Panc1 (cell line): ENCODE measurements around the gene CCT7. TPM values are rescaled to one million over a fixed set of nuclear protein-coding genes. Genes with fewer than 3 reads are reported as not detected.

ENCODE experiments used
- ATAC-seq: fragments of 200-7000 bp; cut with Tn5 transposase; 2 replicates; pipeline ENCODE4 v1.9.1; 2020; ENCODE audit warnings: mild to moderate bottlenecking, moderate library complexity
- BruUV-seq: library from RNA; stranded (reverse); fragments of 400-500 nt; replicated peaks from 2 replicates; lab custom pipeline; 2021; lab: Mats Ljungman, UMichigan
- CTCF ChIA-PET: fragments of 300-600 bp; sonication (Branson Sonifier 250); formaldehyde crosslinking; loops from one replicate; lab custom pipeline; 2022; ENCODE audit warnings: antibody characterized with exemption; lab: Charles Lee
- POLR2A ChIA-PET: fragments of 300-600 bp; sonication (Branson Sonifier 250); formaldehyde crosslinking; loops from one replicate; lab custom pipeline; 2022; ENCODE audit warnings: antibody characterized with exemption; lab: Charles Lee
- DNase-seq: peaks from one replicate; pipeline ENCODE4 v3.0.0-alpha.2; 2010; ENCODE audit warnings: low read depth, low spot score
- H3K27ac ChIP-seq: 2 replicates; pipeline ENCODE4 v1.5.1; 2011; ENCODE audit warnings: mild to moderate bottlenecking, low read length, inconsistent platforms
- H3K27me3 ChIP-seq: fragments of 200-500 bp; sonication (Bioruptor generic); 2 replicates; pipeline ENCODE4 v1.6.0; 2014; ENCODE audit warnings: low read length, inconsistent platforms; ENCODE audit not compliant: control insufficient read depth, insufficient read depth
- H3K36me3 ChIP-seq: fragments of 200-500 bp; sonication (Bioruptor generic); 2 replicates; pipeline ENCODE4 v1.5.1; 2014; ENCODE audit warnings: inconsistent platforms, mild to moderate bottlenecking, low read length, moderate library complexity; ENCODE audit not compliant: control insufficient read depth, insufficient read depth
- H3K4me1 ChIP-seq: 2 replicates; pipeline ENCODE4 v1.5.1; 2011; ENCODE audit warnings: inconsistent platforms, mild to moderate bottlenecking, low read length, moderate library complexity; ENCODE audit not compliant: control insufficient read depth, insufficient read depth
- H3K4me3 ChIP-seq, 2 experiments: 2 replicates each; pipeline ENCODE4 v1.5.1; 2011 to 2012; ENCODE audit warnings: low read depth in 2 of 2, low read length in 2 of 2, mild to moderate bottlenecking in 2 of 2, inconsistent platforms in 1 of 2, moderate library complexity in 1 of 2
- H3K9me3 ChIP-seq: fragments of 200-500 bp; sonication (Bioruptor generic); 2 replicates; pipeline ENCODE4 v1.5.1; 2014; ENCODE audit warnings: low read depth, mild to moderate bottlenecking, inconsistent platforms, low read length, moderate library complexity; ENCODE audit not compliant: control insufficient read depth, insufficient read depth
- CTCF ChIP-seq: fragments of 450-650 bp; IDR thresholded peaks from 2 replicates; pipeline ENCODE4 v1.5.1; 2017; ENCODE audit warnings: mild to moderate bottlenecking
- POLR2AphosphoS5 ChIP-seq: IDR thresholded peaks from 2 replicates; pipeline ENCODE4 v1.6.1; 2012; ENCODE audit warnings: mild to moderate bottlenecking, low read depth, low read length, moderate library complexity
- REST ChIP-seq, 2 experiments: IDR thresholded peaks; 2 replicates each; pipeline ENCODE4 v1.6.1; 2011 to 2012; ENCODE audit warnings: low read depth in 2 of 2, control low read depth in 1 of 2, low read length in 1 of 2, mild to moderate bottlenecking in 1 of 2, moderate library complexity in 1 of 2; ENCODE audit not compliant: insufficient read depth in 1 of 2
- SIN3A ChIP-seq: IDR thresholded peaks from 2 replicates; pipeline ENCODE4 v1.6.1; 2012; ENCODE audit warnings: low read depth, mild to moderate bottlenecking, low read length, moderate library complexity, borderline replicate concordance; ENCODE audit not compliant: insufficient read depth
- TCF7L2 ChIP-seq: IDR thresholded peaks from 2 replicates; pipeline ENCODE4 v1.6.1; 2011; ENCODE audit warnings: mild to moderate bottlenecking, low read depth, low read length, inconsistent platforms
- in situ Hi-C: cut with HindIII; loops from 2 replicates; pipeline ENCODE4 v1.10.0; 2016; ENCODE audit warnings: low sequenced_read_pairs, low pct_unique_long_range_greater_than_20kb
- intact Hi-C: fragments of 100-400 bp; cut with micrococcal nuclease; formaldehyde crosslinking; loops from one replicate; pipeline ENCODE4 v1.10.0; 2022; ENCODE audit not compliant: unreplicated experiment
- total RNA-seq: library from RNA; stranded (reverse); gene quantifications from one replicate; pipeline ENCODE4 v1.2.1, GENCODE V29; 2021; ENCODE audit not compliant: unreplicated experiment

CCT7 gene
- total RNA-seq, 1 experiment from 2014 or later: 426 TPM

GRCh38 chr2:73292316-73292905, 58.3 kb downstream of the CCT7 start:
- Histone ChIP-seq H3K9me3 (no peaks in the 10 kb centered on the region), H3K4me1 (no peaks in the 10 kb centered on the region), H3K4me3 (peak overlapping the region; percentile 49 to 73; a peak in 3 of 4 replicates), H3K27me3 (peaks cover 46% of the 10 kb centered on the region), H3K27ac (no peak overlapping the region), H3K36me3 (no peaks in the 10 kb centered on the region)
- ChIA-PET CTCF (no interaction called here), POLR2A (interaction anchor here (0.8 kb wide), 1 partner anchor 1702 kb away, joined by 3 read pairs; no protein-coding TSS in a partner anchor)
- no TSS peak for BruUV-seq
- intact Hi-C loops: no loop called here
- in situ Hi-C loops: loop anchor here (10.0 kb wide), 1 partner anchor 58 kb away; the partner anchor contains the start of genes CCT7 and PRADC1
- DNase-seq: no peak
- no peak for TF ChIP-seq POLR2AphosphoS5
- TF ChIP-seq REST (IDR thresholded peaks at IDR 0.05; ENCODE audit: insufficient read depth in 1 of 2, low read depth in 2 of 2, low read length in 1 of 2): 0 out of 4 replicates have a peak, but pooled peaks of 1 of the 2 experiments have one; percentile 26
- peak; percentile 15; the same call in 1 of the 2 replicates for ATAC-seq

- Histone ChIP-seq H3K27me3 (peaks cover 46% of the 10 kb centered on the region), H3K4me3 (peak overlapping the region; percentile 49 to 73), H3K9me3 (no peaks in the 10 kb centered on the region), H3K36me3 (no peaks in the 10 kb centered on the region), H3K27ac (no peak overlapping the region), H3K4me1 (0 out of 2 replicates have a peak, but pooled peaks cover 2% of the 10 kb centered on the region)
- BruUV-seq: TSS peak; percentile 74
- TF ChIP-seq CTCF (no peak), SIN3A (no peak), REST (IDR thresholded peaks at IDR 0.05; ENCODE audit: insufficient read depth in 1 of 2, low read depth in 2 of 2, low read length in 1 of 2) (no peak), TCF7L2 (no peak), POLR2AphosphoS5 (no peak)
- POLR2A ChIA-PET: interaction anchor here (0.6 kb wide), 1 partner anchor 255 kb away, joined by 6 read pairs; no protein-coding TSS in a partner anchor
- in situ Hi-C loops: loop anchor here (10.0 kb wide), 1 partner anchor 58 kb away; the partner anchor contains the start of genes CCT7 and PRADC1
- intact Hi-C loops: no loop called here
- CTCF ChIA-PET: no interaction called here
- no peak for DNase-seq
- peak; percentile 52 for ATAC-seq
These were observed 58.9 kb downstream of the CCT7 start for GRCh38 chr2:73292906-73293533.
